GM12864 (cell line): ENCODE data around the gene RRBP1.

Experiments
- DNase-seq: peaks from one replicate; pipeline ENCODE4 v3.0.0-alpha.2; 2011; ENCODE audit warnings: low read depth
- H3K4me3 ChIP-seq: 2 replicates; pipeline ENCODE4 v1.5.1; 2011; ENCODE audit warnings: mild to moderate bottlenecking, low read depth, low read length, control low read depth
- CTCF ChIP-seq: IDR thresholded peaks from 2 replicates; pipeline ENCODE4 v1.5.1; 2011; ENCODE audit warnings: low read depth, mild to moderate bottlenecking, moderate library complexity, low read length, control low read depth, inconsistent platforms; ENCODE audit errors: missing control alignments

Gene RRBP1

DNA sequence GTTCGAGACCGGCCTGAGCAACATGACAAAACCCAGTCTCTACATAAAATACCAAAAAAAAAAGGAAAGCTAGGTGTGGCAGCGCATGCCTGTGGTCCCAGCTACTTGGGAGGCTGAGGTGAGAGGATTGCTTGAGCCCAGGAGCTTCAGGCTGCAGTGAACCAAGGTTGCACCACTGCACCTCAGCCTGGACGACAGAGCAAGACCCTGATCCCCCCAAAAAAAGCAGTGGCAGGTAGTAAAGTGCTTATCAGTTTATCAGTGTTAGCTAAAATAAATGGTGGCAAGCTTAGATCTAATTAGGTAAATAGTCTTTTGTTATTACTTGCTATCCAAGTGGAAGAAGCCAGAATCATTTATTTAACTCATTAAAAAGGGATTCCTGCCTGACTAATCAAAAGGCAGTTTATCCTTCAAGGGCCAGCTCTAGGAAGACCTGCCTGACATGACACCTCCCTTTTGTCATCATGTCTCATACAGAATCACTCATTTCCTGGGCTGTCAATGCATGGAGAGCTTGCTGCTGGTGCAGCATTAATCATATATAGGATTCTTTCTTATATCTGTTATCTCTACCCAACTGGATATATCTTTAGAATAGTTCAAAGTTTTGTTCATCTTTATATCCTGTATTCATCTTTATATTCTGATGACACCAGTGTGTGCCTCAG, 102.5 kb downstream of the RRBP1 start:
- TF ChIP-seq CTCF: no peak
- H3K4me3 ChIP-seq: no peak overlapping the region
- no peak for DNase-seq

GRCh38 chr20:17576215-17576614, 105.8 kb downstream of the RRBP1 start:
- no peak for DNase-seq
- no peak for TF ChIP-seq CTCF
- no peak overlapping the region for H3K4me3 ChIP-seq

DNA sequence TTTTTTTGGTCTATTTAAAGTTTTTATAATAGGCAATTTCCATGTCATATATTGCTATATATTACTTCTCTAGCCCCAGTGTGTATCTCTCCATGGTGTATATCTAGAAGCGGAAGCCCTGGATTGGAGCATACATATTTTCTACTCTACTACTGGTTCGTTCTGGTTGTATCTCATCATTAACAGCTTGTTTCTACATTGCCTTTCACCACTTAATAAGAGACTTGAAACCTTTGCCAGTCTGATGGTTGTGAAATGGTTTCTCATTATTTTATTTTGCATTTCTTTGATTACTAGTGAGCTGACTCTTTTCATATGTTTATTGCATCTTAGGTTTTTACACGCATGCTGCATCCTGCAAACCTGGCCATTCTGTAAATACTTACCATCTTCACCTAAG, 108.6 kb downstream of the RRBP1 start:
- TF ChIP-seq CTCF: no peak
- no peak overlapping the region for H3K4me3 ChIP-seq
- DNase-seq: no peak

- no peak for DNase-seq
- TF ChIP-seq CTCF: no peak
- H3K4me3 ChIP-seq: no peak overlapping the region
Observed at GRCh38 chr20:17572034-17572638, 109.9 kb downstream of the RRBP1 start.

GRCh38 chr20:17571153-17571527, 110.9 kb downstream of the RRBP1 start:
- DNase-seq: peak; percentile 18
- TF ChIP-seq CTCF: no peak
- peak overlapping the region; percentile 93 for H3K4me3 ChIP-seq

DNA sequence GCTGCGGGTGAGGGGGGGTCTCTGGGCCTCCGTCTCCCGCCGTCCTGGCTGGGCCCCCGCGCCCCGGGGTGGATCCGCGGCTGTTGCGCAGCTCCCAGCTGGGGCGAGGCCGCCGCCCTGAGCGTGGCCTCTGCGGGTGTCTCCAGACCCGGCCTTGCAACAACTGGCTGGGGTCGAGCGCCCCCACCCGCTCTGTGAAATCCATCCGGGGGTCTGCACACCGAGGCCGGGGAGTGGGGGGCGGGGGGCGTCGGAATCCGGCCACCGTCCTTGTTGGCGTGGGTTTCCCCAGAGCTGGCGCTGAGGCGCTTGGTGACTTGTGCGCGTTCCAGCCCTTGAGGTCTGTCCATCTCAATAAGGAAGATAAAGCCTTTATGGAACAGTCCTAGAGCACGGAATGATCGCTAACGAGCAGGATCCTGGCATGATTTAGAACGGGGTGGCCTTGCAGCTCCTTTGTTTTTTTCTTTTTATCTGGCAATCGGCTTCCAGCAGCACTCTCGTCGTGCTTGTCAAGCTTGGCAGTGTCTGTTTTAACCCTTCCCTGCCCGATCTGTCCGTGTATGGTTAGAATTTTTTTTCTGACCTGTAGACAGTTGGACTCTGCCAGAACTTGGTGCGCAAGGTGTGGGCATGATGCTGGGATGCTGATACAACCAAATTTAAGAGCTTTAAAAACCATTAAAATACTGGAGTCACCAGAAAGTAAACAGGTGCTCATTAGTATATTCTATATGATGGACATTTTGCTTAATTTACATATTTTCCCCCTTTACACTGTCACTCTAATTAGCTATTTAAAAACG, 111.5 kb downstream of the RRBP1 start:
- TF ChIP-seq CTCF: no peak
- peak overlapping the region; percentile 93 for H3K4me3 ChIP-seq
- DNase-seq: no peak
